ENCODE measurements around the gene DOCK3.
"Not testable (repeated sequence)": the region's sequence is repeated elsewhere in the genome, so short reads cannot be mapped to it uniquely, and the experiment has no call there.

DOCK3 gene

DNA sequence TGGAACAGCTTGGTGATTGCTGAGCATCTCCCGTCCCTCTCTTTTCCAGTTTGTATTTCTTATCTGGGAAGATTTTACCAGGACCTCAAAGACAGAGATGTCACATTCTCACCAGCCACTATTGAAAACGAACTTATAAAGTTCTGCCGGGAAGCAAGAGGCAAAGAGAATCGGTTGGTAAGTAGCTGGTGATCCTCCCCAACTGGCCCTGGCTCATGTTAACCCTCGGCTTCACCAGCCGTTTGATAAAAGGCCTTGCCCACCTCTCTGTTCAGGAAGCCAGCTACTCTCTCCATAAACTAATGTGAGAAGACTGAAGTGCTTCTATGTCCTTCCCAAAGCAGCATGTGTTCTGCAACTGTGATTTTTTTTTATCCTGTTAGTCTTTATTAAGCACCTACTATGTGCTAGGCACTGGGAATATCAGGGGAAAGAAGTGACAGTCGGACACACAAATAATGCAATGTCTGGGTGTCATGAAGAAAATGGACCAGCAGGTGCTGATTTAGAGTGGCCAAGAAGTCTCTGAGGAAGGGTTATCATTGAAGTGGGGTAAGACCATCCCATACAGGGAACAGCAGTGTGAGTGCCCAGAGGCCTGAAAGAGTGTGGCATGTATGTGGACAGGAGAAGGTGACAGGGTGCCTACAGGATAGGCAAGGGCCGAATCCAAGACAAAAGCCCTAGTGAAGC, 711.6 kb downstream of the DOCK3 start:
- peaks cover 41% of the 10 kb centered on the region for H3K36me3 ChIP-seq (ENCODE audit: control insufficient read depth, insufficient read depth, low read length)
- peak overlapping the region; percentile 80 for H3K9ac ChIP-seq (ENCODE audit: low read length)
- peaks cover 27% of the 10 kb centered on the region for H3K4me1 ChIP-seq (ENCODE audit: control insufficient read depth, insufficient read depth, low read length)
- peak overlapping the region; percentile 94 for H3K4me3 ChIP-seq (ENCODE audit: low read depth, low read length)
- H3K27ac ChIP-seq (ENCODE audit: low read depth, low read length): no peak overlapping the region
- H3K27me3 ChIP-seq (ENCODE audit: control insufficient read depth, insufficient read depth, low read length): no peaks in the 10 kb centered on the region
- H3K9me3 ChIP-seq (ENCODE audit: control insufficient read depth, insufficient read depth, low read depth, low read length): no peaks in the 10 kb centered on the region

DNA sequence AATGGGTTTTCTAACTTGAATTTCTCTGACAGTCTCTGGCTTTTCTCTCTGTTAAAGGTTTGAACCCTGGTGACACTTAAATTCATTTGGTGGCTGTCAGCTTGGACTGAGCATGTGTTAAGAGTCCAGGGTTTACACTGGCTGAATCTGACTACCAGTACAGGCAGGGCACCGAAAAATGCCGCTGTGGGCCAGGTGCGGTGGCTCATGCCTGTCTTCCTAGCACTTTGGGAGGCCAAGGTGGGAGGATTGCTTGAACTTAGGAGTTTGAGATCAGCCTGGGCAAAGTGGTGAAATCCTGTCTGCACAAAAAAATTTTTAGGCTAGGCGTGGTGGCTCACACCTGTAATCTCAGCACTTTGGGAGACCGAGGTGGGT, 712.1 kb downstream of the DOCK3 start:
- Histone ChIP-seq H3K9ac (ENCODE audit: low read length) (no peak overlapping the region), H3K4me1 (ENCODE audit: control insufficient read depth, insufficient read depth, low read length) (peaks cover 27% of the 10 kb centered on the region), H3K4me3 (ENCODE audit: low read depth, low read length) (peak overlapping the region; percentile 94; the same call in 1 of the 2 replicates), H3K36me3 (ENCODE audit: control insufficient read depth, insufficient read depth, low read length) (peaks cover 41% of the 10 kb centered on the region), H3K9me3 (ENCODE audit: control insufficient read depth, insufficient read depth, low read depth, low read length) (no peaks in the 10 kb centered on the region), H3K27ac (ENCODE audit: low read depth, low read length) (no peak overlapping the region), H3K27me3 (ENCODE audit: control insufficient read depth, insufficient read depth, low read length) (no peaks in the 10 kb centered on the region)

DNA sequence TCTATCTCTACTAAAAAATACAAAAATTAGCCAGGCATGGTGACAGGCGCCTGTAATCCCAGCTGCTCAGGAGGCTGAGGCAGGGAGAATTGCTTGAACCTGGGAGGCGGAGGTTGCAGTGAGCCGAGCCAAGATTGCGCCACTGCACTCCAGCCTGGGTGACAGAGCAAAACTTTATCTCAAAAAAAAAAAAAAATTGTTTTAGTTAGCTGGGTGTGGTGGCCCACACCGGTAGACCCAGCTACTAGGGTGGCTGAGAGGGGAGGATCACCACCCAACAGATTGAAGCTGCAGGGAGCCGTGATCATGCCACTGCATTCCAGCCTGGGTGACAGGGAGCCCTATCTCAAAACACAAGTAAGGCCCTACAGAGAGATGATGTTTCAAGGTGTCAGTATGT, 712.6 kb downstream of the DOCK3 start:
- H3K27ac ChIP-seq (ENCODE audit: low read depth, low read length); H3K9ac ChIP-seq (ENCODE audit: low read length); H3K9me3 ChIP-seq (ENCODE audit: control insufficient read depth, insufficient read depth, low read depth, low read length); H3K27me3 ChIP-seq (ENCODE audit: control insufficient read depth, insufficient read depth, low read length): not testable (repeated sequence)
- Histone ChIP-seq H3K36me3 (ENCODE audit: control insufficient read depth, insufficient read depth, low read length) (peaks cover 43% of the 10 kb centered on the region), H3K4me1 (ENCODE audit: control insufficient read depth, insufficient read depth, low read length) (peaks cover 29% of the 10 kb centered on the region), H3K4me3 (ENCODE audit: low read depth, low read length) (peak overlapping the region; percentile 0; the same call in 1 of the 2 replicates)

DNA sequence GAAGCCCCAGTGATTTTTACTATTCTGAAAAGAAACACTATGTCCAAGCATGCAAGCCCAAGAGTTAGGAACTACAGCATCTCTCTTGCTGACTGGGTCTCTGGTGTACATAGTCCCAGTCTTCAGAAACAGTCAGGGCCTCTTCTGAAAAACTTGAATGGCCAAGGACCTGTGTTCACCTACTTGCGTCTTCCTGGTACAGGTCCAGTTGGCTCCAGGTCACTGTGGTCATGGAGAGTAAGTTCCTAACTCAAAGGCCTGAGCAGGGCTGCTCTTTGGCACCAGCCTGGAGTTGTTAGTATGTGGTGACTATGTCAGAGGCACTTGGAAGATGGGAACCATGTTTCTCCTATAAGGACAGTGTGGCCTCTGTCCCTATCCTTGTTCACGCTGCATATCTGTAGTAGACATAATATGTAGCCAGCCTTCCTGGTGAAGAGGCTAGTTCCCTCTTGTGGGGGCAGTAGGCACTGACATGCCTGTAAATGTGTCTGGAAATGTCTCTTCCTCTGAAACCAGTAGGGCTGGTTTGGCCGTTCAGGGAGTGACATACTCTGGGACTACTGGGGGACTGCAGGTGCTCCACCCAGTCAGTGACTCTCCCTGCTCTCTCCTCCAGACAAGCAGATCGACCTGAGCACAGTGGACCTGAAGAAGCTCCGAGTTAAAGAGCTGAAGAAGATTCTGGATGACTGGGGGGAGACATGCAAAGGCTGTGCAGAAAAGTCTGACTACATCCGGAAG, 713.7 kb downstream of the DOCK3 start:
- 0 out of 2 replicates have a peak overlapping the region, but pooled peaks have one; percentile 0 for H3K4me3 ChIP-seq (ENCODE audit: low read depth, low read length)
- H3K36me3 ChIP-seq (ENCODE audit: control insufficient read depth, insufficient read depth, low read length): peaks cover 55% of the 10 kb centered on the region
- no peaks in the 10 kb centered on the region for H3K27me3 ChIP-seq (ENCODE audit: control insufficient read depth, insufficient read depth, low read length)
- H3K27ac ChIP-seq (ENCODE audit: low read depth, low read length): no peak overlapping the region
- peaks cover 32% of the 10 kb centered on the region for H3K4me1 ChIP-seq (ENCODE audit: control insufficient read depth, insufficient read depth, low read length)
- no peaks in the 10 kb centered on the region for H3K9me3 ChIP-seq (ENCODE audit: control insufficient read depth, insufficient read depth, low read depth, low read length)
- H3K9ac ChIP-seq (ENCODE audit: low read length): no peak overlapping the region

DNA sequence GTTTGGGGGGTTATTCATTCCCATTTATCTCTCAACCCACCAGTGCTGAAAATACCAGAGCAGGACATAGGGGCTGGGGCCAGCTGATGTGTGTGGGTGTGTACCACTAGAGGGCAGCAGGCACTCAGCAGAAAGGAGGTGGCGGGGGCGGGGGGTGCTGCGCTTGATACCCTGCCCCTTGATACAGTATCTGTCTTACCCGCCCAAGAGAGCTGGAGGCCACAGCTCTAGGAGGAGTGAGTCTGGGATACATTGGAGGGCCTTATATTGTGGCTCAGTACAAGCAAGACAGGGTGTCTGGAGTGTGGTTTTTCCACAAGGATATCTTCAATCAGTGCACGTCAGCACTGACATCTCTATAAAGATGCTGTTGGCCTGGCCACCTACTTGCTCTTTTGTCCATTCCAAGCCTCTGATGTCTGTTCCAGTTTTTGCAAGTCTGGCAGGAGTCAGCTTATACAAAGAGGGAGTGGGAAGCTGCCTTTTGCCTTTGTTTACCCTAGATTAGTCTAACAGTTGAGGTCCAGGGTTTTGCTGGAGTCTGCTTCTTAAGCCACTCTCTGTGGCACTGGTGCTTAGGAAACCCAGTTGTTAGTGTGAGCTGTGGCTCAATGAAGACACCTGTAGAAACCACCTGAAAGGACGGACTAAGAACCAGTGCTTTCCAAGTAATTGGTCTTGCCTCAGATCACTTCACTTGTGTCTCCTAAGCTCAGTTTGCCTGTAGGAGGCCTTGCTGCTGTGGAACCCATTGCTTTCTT, 714.9 kb downstream of the DOCK3 start:
- H3K9me3 ChIP-seq (ENCODE audit: control insufficient read depth, insufficient read depth, low read depth, low read length): no peaks in the 10 kb centered on the region
- H3K4me1 ChIP-seq (ENCODE audit: control insufficient read depth, insufficient read depth, low read length): peaks cover 26% of the 10 kb centered on the region
- H3K36me3 ChIP-seq (ENCODE audit: control insufficient read depth, insufficient read depth, low read length): peaks cover 66% of the 10 kb centered on the region
- no peak overlapping the region for H3K4me3 ChIP-seq (ENCODE audit: low read depth, low read length)
- H3K9ac ChIP-seq (ENCODE audit: low read length): no peak overlapping the region
- no peak overlapping the region for H3K27ac ChIP-seq (ENCODE audit: low read depth, low read length)
- H3K27me3 ChIP-seq (ENCODE audit: control insufficient read depth, insufficient read depth, low read length): no peaks in the 10 kb centered on the region

DNA sequence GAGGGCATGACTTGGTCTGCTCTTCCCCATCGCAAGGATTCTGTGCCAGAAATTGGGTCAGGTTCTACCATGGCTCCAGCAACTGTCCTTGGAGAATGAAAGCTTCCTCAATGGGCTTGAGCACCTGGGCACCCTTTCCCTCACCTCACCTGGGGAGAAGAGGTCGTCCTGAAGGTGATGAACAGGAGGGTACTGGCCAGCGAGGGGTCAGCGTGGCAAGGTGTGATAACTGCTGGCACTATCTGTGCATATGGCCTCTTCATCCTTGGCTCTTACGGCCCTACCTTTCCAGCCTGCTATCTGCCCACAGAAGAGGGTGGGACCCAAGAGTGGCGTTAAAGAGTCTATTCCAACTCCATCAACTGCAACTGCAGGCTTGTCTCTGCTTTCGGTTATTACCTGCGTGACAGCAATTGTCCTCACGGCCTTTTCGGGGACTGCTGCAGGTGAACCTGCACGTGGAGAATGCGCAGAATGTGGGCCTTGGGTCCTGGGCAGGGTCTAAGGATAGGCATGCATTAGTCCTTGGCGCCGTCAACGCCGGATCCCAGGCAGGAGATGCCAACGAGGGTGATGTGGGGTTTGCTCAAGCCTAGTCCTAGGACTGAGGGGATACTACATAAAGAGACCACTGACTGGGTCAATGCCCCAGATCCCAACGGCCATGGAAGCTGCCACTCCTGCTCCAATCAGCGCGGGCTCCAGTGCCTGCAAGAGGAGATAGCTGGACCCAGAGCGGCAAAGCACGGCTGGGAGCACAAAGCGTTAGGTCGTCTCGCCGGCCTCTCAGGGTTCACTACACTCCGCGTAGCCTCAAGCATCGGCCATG, 715.7 kb downstream of the DOCK3 start:
- Histone ChIP-seq H3K4me3 (ENCODE audit: low read depth, low read length) (peak overlapping the region; percentile 37), H3K9ac (ENCODE audit: low read length) (peak overlapping the region; percentile 32), H3K36me3 (ENCODE audit: control insufficient read depth, insufficient read depth, low read length) (peaks cover 75% of the 10 kb centered on the region), H3K27me3 (ENCODE audit: control insufficient read depth, insufficient read depth, low read length) (no peaks in the 10 kb centered on the region), H3K9me3 (ENCODE audit: control insufficient read depth, insufficient read depth, low read depth, low read length) (no peaks in the 10 kb centered on the region), H3K27ac (ENCODE audit: low read depth, low read length) (no peak overlapping the region), H3K4me1 (ENCODE audit: control insufficient read depth, insufficient read depth, low read length) (peaks cover 26% of the 10 kb centered on the region)

DNA sequence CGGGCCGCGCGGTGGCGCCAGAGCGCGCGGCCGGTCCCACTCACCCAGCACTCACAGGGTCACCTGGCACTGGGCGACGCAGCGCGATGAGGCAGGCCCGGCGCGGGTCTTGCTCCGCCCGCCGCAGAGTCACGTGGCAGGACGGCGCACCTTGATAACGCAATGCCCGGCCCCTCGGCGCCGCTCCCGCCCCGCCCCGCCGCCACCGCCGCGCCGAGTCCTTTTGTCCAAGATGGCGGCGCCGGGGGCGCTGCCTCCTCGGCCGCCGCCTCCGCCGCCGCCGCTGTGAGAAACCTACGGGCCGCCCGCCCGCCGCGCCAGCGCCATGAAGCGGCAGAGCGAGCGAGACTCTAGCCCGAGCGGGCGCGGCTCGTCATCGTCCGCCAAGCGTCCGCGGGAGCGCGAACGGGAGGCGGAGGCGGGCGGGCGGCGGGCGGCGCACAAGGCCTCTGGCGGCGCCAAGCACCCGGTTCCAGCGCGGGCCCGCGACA, 716.4 kb downstream of the DOCK3 start, which contains the start of gene RBM15B:
RBM15B (plus strand) TSS at position 211 of the 491 bp plus-strand sequence; CDS start at position 326, 115 bp downstream.
- Histone ChIP-seq H3K36me3 (ENCODE audit: control insufficient read depth, insufficient read depth, low read length) (peaks cover 81% of the 10 kb centered on the region), H3K9ac (ENCODE audit: low read length) (peak within 1 kb of the TSS; percentile 97), H3K27ac (ENCODE audit: low read depth, low read length) (peak within 1 kb of the TSS; percentile 79; the same call in 1 of the 2 replicates), H3K4me3 (ENCODE audit: low read depth, low read length) (peak within 1 kb of the TSS; percentile 90), H3K4me1 (ENCODE audit: control insufficient read depth, insufficient read depth, low read length) (peaks cover 24% of the 10 kb centered on the region), H3K9me3 (ENCODE audit: control insufficient read depth, insufficient read depth, low read depth, low read length) (no peaks in the 10 kb centered on the region), H3K27me3 (ENCODE audit: control insufficient read depth, insufficient read depth, low read length) (no peaks in the 10 kb centered on the region)

DNA sequence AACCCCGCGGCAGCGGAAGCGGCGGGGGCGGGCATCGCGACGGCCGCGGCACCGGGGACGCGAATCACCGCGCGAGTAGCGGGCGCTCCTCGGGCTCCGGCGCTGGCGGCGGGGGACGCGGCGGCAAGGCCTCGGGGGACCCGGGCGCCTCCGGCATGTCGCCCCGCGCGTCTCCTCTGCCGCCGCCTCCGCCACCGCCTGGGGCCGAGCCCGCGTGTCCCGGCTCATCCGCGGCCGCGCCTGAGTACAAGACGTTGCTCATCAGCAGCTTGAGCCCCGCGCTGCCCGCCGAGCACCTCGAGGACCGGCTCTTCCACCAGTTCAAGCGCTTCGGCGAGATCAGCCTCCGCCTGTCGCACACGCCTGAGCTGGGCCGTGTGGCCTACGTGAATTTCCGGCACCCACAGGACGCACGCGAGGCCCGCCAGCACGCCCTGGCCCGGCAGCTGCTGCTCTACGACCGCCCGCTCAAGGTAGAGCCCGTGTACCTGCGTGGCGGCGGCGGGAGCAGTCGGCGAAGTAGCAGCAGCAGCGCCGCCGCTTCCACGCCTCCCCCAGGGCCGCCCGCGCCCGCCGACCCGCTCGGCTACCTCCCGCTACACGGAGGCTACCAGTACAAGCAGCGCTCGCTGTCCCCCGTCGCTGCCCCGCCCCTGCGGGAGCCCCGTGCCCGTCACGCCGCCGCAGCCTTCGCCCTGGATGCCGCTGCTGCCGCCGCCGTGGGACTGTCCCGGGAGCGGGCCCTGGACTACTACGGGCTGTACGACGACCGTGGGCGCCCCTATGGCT, 717.0 kb downstream of the DOCK3 start:
- H3K4me1 ChIP-seq (ENCODE audit: control insufficient read depth, insufficient read depth, low read length): peaks cover 18% of the 10 kb centered on the region; the same call in 1 of the 2 replicates
- no peaks in the 10 kb centered on the region for H3K27me3 ChIP-seq (ENCODE audit: control insufficient read depth, insufficient read depth, low read length)
- H3K36me3 ChIP-seq (ENCODE audit: control insufficient read depth, insufficient read depth, low read length): peaks cover 81% of the 10 kb centered on the region
- peak overlapping the region; percentile 79; the same call in 1 of the 2 replicates for H3K27ac ChIP-seq (ENCODE audit: low read depth, low read length)
- peak overlapping the region; percentile 97 for H3K9ac ChIP-seq (ENCODE audit: low read length)
- no peaks in the 10 kb centered on the region for H3K9me3 ChIP-seq (ENCODE audit: control insufficient read depth, insufficient read depth, low read depth, low read length)
- peak overlapping the region; percentile 90 for H3K4me3 ChIP-seq (ENCODE audit: low read depth, low read length)

DNA sequence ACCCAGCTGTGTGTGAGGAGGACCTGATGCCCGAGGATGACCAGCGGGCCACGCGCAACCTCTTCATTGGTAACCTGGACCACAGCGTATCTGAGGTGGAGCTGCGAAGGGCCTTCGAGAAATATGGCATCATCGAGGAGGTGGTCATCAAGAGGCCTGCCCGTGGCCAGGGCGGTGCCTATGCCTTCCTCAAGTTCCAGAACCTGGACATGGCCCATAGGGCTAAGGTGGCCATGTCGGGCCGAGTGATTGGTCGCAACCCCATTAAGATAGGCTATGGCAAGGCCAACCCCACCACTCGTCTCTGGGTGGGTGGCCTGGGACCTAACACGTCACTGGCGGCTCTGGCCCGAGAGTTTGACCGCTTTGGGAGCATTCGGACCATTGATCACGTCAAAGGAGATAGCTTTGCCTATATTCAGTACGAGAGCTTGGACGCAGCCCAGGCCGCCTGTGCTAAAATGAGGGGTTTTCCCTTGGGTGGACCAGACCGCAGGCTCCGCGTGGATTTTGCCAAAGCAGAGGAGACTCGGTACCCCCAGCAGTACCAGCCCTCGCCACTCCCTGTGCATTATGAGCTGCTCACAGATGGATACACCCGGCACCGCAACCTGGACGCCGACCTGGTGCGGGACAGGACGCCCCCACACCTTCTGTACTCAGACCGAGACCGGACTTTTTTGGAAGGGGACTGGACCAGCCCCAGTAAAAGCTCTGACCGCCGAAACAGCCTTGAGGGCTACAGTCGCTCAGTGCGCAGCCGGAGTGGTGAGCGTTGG, 717.8 kb downstream of the DOCK3 start:
- Histone ChIP-seq H3K4me3 (ENCODE audit: low read depth, low read length) (peak overlapping the region; percentile 90), H3K27ac (ENCODE audit: low read depth, low read length) (no peak overlapping the region; the same call in 1 of the 2 replicates), H3K9me3 (ENCODE audit: control insufficient read depth, insufficient read depth, low read depth, low read length) (no peaks in the 10 kb centered on the region), H3K36me3 (ENCODE audit: control insufficient read depth, insufficient read depth, low read length) (peaks cover 84% of the 10 kb centered on the region), H3K27me3 (ENCODE audit: control insufficient read depth, insufficient read depth, low read length) (no peaks in the 10 kb centered on the region), H3K4me1 (ENCODE audit: control insufficient read depth, insufficient read depth, low read length) (peaks cover 16% of the 10 kb centered on the region; the same call in 1 of the 2 replicates), H3K9ac (ENCODE audit: low read length) (peak overlapping the region; percentile 97)
